Measurements from ENCODE around the gene CEP44.
"Not testable (repeated sequence)": the region's sequence is repeated elsewhere in the genome, so short reads cannot be mapped to it uniquely, and the experiment has no call there.

The CEP44 gene

GRCh38 chr4:174283507-174284471, at the start of gene CEP44, which contains the start of gene FBXO8:
TSS of gene CEP44 (plus strand) at chr4:174283911. CDS start at chr4:174299122, 15,211 bp downstream.
TSS of gene FBXO8 (minus strand) at chr4:174283667. CDS start at chr4:174263092, 20,575 bp downstream.
- no peak for DNase-seq

GRCh38 chr4:174236359-174236758, 47.4 kb upstream of the CEP44 start:
- DNase-seq = no peak

- DNase-seq = no peak
These were observed 42.5 kb upstream of the CEP44 start for GRCh38 chr4:174241162-174241561.

GRCh38 chr4:174244441-174244840, 39.3 kb upstream of the CEP44 start:
- no peak for DNase-seq

GRCh38 chr4:174245714-174246113, 38.0 kb upstream of the CEP44 start:
- no peak for DNase-seq

GRCh38 chr4:174248407-174248806, 35.3 kb upstream of the CEP44 start:
- no peak for DNase-seq

- DNase-seq = no peak
These were observed 31.3 kb upstream of the CEP44 start for GRCh38 chr4:174252412-174252811.

GRCh38 chr4:174254613-174255012, 29.1 kb upstream of the CEP44 start:
- no peak for DNase-seq

GRCh38 chr4:174255374-174255773, 28.3 kb upstream of the CEP44 start:
- DNase-seq = no peak

GRCh38 chr4:174255786-174256185, 27.9 kb upstream of the CEP44 start:
- DNase-seq = no peak

- DNase-seq = no peak
These were observed 27.4 kb upstream of the CEP44 start for GRCh38 chr4:174256277-174256713.

GRCh38 chr4:174259580-174259979, 24.1 kb upstream of the CEP44 start:
- no peak for DNase-seq

- no peak for DNase-seq
These were observed 23.6 kb upstream of the CEP44 start for GRCh38 chr4:174260099-174260498.

- DNase-seq = not testable (repeated sequence)
These were observed 22.3 kb upstream of the CEP44 start for GRCh38 chr4:174261432-174261831.

- DNase-seq = no peak
These were observed 20.9 kb upstream of the CEP44 start for GRCh38 chr4:174262624-174263444.

GRCh38 chr4:174263445-174263736, 20.3 kb upstream of the CEP44 start:
- no peak for DNase-seq

GRCh38 chr4:174265916-174266315, 17.8 kb upstream of the CEP44 start:
- DNase-seq = no peak

GRCh38 chr4:174266416-174266815, 17.3 kb upstream of the CEP44 start:
- DNase-seq = no peak

- no peak for DNase-seq
These were observed 9.8 kb upstream of the CEP44 start for GRCh38 chr4:174273930-174274329.

GRCh38 chr4:174274436-174274835, 9.3 kb upstream of the CEP44 start:
- DNase-seq = no peak

GRCh38 chr4:174275101-174275500, 8.6 kb upstream of the CEP44 start:
- DNase-seq = no peak

GRCh38 chr4:174277433-174277832, 6.3 kb upstream of the CEP44 start:
- DNase-seq = no peak

GRCh38 chr4:174278467-174278866, 5.2 kb upstream of the CEP44 start:
- no peak for DNase-seq
